Measurements from ENCODE around the gene THOC6.
"Not testable (repeated sequence)": the region's sequence is repeated elsewhere in the genome, so short reads cannot be mapped to it uniquely, and the experiment has no call there.

Gene THOC6

GRCh38 chr16:3075523-3075915 lies 51.7 kb downstream of the THOC6 start:
- DNase-seq: no peak

- not testable (repeated sequence) for DNase-seq
Measured at GRCh38 chr16:3075946-3076345, 52.1 kb downstream of the THOC6 start.

GRCh38 chr16:3076577-3076976 lies 52.7 kb downstream of the THOC6 start:
- DNase-seq: no peak
